A375 (cell line): ENCODE data around the gene PTGES3L. TPM values are rescaled to one million over a fixed set of nuclear protein-coding genes. Genes with fewer than 3 reads are reported as not detected.

Experiments
- small RNA-seq: library from RNA; depleted of rRNA; stranded (forward); fragments of <200 nt; gene quantifications from one replicate; pipeline ENCODE3, GENCODE V24; 2014
- total RNA-seq: library from RNA; depleted of rRNA; stranded (reverse); fragments of >200 nt; shearing (Covaris generic); gene quantifications from 2 replicates; pipeline ENCODE4 v1.2.3, GENCODE V29; 2014; rRNA removed

The PTGES3L gene
- total RNA-seq, result 0.30 and 0.69 TPM in 2 replicates

DNA sequence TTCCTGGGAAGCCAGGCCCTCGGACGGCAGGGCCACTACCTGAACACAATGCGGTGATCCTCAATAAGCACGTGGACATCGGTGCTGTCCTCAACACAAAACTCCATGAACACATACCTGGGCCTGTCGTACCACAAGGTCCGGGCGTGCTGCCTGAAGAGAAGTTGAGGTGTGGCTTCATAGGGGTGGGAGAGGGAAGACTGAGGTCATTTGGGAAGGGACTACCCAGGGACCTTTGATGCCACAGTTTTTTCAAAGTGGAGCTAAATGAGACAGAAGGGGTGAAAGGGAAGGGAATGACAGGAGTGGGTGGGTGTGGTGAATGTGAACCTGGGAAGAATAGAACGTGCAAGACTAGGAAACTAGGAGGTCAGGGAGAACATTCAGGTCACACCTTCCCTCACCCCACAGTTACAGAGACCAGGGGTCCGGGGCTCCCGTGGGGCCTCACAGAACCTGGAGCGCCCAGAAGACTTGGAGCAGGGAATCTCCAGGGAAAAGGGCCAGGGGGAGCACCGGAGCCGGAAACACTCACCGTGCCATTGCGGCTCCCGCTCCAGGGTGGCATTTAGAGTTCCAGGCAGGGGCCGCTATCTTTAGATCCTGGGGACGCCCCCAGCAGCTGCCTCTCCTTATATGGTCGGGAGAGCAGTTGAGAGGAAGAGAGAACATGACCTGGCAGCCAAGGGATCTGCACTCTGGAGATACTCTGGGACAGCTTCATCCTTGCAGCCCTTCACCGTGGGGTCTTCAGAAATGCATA lies at the start of gene PTGES3L:
TSS of gene PTGES3L (minus strand) at position 570 of the 763 bp plus-strand sequence. CDS start at position 543, 27 bp downstream.

DNA sequence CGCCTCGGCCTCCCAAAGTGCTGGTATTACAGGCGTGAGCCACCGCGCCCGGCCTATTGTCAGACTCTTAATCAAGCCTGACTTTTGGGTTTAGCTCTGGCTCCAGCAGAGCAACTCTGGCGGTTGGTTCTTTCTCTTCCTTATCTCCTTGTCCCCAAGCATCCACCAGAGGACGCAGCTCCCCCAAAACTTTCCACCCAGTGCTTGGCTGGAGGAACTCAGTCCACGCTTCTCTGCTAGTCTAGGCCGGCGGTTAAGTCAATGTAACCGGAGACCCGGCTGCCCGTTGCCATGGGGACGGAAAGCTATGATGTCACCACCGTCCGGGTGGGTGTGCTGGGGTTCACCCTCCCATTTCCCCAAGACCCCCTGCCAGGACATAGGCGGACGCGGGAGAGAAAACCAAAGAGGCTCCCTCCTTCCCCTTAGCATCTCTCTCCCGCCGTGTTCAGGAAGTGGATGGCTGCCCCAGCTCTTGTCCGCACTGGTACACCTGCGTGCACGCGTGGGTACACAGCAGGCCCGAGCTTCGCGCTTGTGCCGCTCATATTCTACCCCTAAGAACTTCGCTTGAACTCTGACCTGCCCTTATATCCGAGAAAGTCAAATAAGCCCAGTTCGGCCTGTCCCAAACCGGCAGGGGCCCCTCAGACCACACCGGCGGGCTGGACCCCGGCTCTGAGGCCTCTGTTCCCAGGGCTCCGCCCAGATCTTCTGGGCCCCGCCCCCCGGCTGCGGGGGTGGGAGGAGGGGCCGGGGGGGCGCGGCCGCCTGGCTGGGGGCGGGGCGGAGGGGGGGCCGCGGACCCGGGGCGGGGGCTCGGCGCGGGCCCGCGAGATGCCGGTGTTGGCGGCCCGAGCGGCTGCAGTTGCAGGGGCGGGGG lies 44.8 kb upstream of the PTGES3L start, which contains the start of gene RND2:
TSS of gene RND2 (plus strand) at position 825 of the 883 bp plus-strand sequence. CDS start 117 bp downstream, outside the sequence.

DNA sequence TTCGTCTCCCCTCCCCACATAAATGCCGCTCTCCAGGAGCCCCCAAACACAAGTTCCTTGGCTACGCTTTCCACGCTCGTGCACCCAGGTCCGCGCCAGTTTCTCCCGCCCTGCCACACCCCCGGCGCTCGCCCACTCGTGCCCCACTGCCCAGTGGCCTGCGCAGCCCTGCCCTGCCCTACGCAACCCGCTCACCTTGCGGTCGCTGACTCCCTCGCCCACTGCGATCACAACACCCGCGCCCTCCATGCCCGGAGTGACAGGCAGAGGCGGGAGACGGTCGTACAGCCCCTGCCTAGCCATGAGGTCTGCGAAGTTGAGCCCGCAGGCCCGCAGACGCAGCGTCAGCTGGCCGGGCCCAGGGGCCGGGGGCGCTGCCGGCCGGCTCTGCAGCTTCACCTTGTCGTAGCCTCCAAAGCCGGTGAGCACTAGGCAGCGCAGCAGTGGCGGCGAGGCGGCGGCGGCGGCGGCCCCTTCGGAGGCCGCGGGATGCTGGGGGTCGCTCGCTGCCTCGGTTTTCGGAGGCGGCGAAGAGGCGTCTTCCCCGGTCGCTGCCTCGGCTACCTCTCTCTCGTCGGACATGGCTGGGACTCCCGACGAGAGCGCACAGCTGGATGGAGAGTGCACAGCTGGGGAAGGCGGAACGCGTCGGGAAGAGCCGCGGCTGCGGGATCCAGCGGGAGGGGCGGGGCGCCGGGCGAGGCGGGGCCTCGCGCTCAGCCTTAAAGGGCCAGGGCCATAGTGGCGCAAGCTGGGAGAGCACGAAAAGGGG lies 42.0 kb upstream of the PTGES3L start, which contains the start of gene VAT1:
TSS of gene VAT1 (minus strand) at position 645 of the 772 bp plus-strand sequence. CDS start at position 582, 63 bp downstream.

DNA sequence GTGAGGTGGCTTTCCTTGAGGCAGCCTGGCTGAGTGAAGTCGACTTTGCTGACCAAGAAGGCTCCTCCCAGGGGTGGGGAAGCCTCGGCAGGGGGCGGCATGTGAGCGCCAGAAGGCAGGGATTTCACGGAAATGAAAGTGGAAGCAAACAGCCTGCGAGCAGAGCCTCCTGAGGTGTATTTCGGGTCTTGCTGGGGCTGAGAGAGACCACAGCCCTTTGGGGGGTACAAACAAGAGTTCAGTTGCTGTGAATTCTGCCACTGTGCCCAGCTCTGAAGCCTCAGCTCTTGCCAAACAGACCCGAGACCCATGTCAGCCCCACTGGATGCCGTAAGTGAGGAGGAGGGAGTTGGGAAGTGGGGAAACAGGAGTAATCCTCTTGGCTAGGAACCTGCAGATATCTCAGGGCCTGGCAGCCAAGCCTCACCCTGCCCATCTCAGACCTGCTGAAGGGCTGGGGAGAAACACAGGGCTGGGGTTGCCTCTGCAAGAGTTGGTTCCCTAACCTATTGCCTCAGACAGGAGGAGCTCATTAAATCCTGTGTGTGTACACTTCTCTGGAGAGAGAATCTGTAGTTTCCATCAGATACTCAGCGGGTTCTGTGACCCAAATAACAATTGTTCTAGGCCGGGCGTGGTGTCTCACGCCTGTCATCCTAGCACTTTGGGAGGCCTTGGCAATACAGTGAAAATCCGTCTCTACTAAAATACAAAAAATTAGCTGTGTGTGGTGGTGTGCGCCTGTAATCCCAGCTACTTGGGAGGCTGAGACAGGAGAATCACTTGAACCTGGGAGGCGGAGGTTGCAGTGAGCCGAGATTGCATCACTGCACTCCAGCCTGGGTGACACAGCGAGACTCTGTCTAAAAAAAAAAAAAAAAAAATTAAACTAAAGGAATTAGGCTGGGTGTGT lies 27.0 kb upstream of the PTGES3L start, which contains the start of gene IFI35:
TSS of gene IFI35 (plus strand) at position 146 of the 913 bp plus-strand sequence. CDS start at position 310, 164 bp downstream.

DNA sequence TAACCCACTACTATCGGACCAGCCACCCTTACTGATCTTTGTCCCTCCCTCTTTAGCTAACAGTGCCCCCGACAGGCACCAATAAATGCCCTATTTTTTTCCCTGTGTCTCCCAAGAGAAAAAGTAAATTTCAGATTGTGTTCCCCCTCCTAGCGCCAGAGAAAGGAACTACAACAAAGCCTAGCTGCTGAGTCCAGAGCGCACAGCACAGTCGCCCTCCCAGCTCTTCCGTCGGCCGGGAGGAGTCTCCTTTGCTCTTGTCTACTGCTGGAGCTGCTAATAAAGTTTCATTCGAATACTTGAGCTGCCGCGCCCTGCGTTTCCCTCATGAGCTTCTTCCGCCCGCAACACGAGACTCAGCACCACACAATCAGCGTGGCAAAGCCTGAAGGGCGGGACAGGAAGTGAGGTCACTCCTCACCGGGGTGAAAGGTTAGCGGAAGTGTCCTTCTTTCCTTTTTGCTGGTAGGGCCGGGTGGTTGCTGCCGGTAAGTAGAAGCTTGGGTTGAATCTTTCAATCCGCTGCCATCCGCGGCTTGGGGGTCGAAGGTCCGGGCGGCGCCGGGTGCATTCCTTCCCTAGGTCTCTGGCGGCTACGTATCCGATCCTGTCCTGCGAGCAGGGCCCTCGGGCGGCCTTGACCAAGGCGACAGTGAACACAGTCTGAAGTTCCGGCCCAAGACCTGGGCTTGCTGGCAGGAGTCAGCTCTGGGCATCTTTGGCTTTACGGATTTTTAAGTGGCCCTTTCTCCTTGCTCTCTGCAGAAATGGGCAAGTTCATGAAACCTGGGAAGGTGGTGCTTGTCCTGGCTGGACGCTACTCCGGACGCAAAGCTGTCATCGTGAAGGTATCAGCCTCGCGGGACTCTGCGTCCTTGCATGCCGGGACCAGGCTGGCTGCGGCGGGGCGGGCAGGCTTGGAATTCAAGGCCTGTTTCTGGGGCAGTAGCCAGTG lies 18.4 kb upstream of the PTGES3L start, which contains the start of gene RPL27:
TSS of gene RPL27 (plus strand) at position 436 of the 955 bp plus-strand sequence. CDS start at position 768, 332 bp downstream.

DNA sequence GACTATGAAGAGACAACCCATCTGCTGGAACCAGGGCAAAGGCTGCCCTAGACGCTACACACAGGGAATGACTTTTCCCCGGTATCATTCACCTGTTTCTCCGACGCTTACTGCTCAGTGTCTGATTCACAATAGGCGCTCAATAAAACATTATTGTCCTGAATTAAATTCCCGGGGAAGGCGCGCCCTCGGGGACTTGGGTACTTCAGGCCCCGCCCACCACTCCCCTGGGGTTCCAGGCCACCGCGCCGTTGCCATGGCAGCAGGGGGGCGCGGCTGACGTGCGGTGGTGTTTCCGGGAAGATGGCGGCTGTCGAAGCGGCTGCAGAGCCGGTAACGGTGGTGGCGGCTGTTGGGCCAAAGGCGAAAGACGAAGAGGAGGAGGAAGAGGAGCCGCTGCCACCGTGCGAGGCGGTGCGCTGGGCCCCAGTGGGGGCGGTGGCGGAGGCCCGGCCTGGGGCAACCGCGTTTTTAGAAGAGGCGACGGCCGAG lies 440 bp upstream of the PTGES3L start, which contains the start of gene RUNDC1:
TSS of gene RUNDC1 (plus strand) at position 292 of the 492 bp plus-strand sequence. CDS start at position 304, 12 bp downstream.

DNA sequence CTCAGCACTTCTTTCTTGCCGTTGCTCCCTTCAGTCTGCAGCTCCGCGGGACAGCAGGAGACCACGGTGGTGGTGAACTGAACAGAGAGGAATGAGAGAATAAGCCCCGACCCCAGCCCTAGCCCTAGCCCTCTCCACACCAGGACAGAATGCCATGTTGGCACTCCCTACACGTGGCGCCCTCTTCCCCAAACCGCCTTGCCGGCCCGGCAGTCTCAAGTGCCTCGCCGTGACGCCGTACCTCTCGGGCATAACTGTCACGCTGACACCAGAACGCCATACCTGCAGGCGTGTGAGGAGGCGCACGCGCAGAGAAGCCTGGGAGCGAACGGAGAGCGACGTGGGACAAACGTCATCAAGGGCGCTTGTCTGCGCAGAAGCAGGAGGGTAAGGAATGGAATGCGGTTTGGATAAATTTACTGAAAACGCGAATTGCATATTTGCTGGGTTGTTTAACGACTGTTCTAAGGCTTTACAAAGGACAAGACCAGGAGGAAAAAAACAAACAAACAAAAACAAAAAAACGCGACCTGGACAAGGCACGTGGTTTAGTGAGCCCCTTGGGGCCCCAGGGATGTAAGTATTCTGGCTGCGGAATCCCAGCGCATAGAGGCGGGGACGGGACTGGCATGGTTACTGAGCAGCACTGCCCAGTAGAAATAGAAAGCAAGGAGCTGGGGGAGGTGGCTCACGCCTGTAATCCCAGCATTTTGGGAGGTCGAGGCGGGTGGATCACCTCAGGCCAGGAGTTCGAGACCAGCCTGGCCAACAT lies 15.5 kb downstream of the PTGES3L start, which contains the start of gene AARSD1:
TSS of gene AARSD1 (minus strand) at position 294 of the 772 bp plus-strand sequence. CDS start at position 280, 14 bp downstream.

Small RNA genes lying within 50 kb of the gene (small RNA-seq; reads per million reads assigned to genes)
- gene AARSD1 (not detected), gene RF00561 (not detected)

Other genes with a start within 250 kb of the PTGES3L start
- 22.5 and 31.1 TPM in 2 replicates for gene EZH1, start 235.0 kb downstream of the PTGES3L start, total RNA-seq
- not detected in 2 replicates for gene RAMP2, start 218.9 kb downstream of the PTGES3L start, total RNA-seq
- gene VPS25, start 206.6 kb downstream of the PTGES3L start, total RNA-seq, result 121 and 134 TPM in 2 replicates
- gene WNK4, start 199.5 kb downstream of the PTGES3L start, total RNA-seq, result 16.1 and 27.3 TPM in 2 replicates
- 67.6 and 71.2 TPM in 2 replicates for gene COA3, start 181.4 kb downstream of the PTGES3L start, total RNA-seq
- 0.34 TPM in 1 of 2 replicates, not detected in the other for gene CNTD1, start 181.2 kb downstream of the PTGES3L start, total RNA-seq
- gene BECN1, start 155.8 kb downstream of the PTGES3L start, total RNA-seq, result 151 and 165 TPM in 2 replicates
- gene PSME3, start 146.7 kb downstream of the PTGES3L start, total RNA-seq, result 139 and 155 TPM in 2 replicates
- gene AOC2, start 135.5 kb downstream of the PTGES3L start, total RNA-seq, result 1.1 and 1.5 TPM in 2 replicates
- gene AOC3, start 128.9 kb downstream of the PTGES3L start, total RNA-seq, result 0.13 and 0.30 TPM in 2 replicates
- not detected in 2 replicates for gene G6PC1, start 79.3 kb downstream of the PTGES3L start, total RNA-seq
- gene AARSD1, start 15.6 kb downstream of the PTGES3L start, total RNA-seq, result 47.4 and 55.4 TPM in 2 replicates
- gene RUNDC1, start 485 bp upstream of the PTGES3L start, total RNA-seq, result 13.0 and 14.3 TPM in 2 replicates
- 1,972 and 1,977 TPM in 2 replicates for gene RPL27, start 18.3 kb upstream of the PTGES3L start, total RNA-seq
- gene IFI35, start 26.7 kb upstream of the PTGES3L start, total RNA-seq, result 59.1 and 62.8 TPM in 2 replicates
- 93.3 and 111 TPM in 2 replicates for gene VAT1, start 42.3 kb upstream of the PTGES3L start, total RNA-seq
- gene RND2, start 45.2 kb upstream of the PTGES3L start, total RNA-seq, result 0.21 TPM in 1 of 2 replicates, not detected in the other
- gene BRCA1, start 145.3 kb upstream of the PTGES3L start, total RNA-seq, result 57.7 and 57.8 TPM in 2 replicates
- 82.3 and 83.6 TPM in 2 replicates for gene NBR1, start 191.1 kb upstream of the PTGES3L start, total RNA-seq
- 2.0 and 2.3 TPM in 2 replicates for gene TMEM106A, start 231.8 kb upstream of the PTGES3L start, total RNA-seq
- gene CCDC200, start 248.5 kb upstream of the PTGES3L start, total RNA-seq, result 0.23 TPM in 1 of 2 replicates, not detected in the other